CD4-positive, alpha-beta T cell treated with Interleukin-17A for 1 hour (primary cell): Measurements from ENCODE around the gene LCNL1.
"Not testable (repeated sequence)": the region's sequence is repeated elsewhere in the genome, so short reads cannot be mapped to it uniquely, and the experiment has no call there.

ENCODE experiments used
- DNase-seq: peaks from one replicate; pipeline ENCODE4 v3.0.0-alpha.2; 2020

Gene LCNL1

DNA sequence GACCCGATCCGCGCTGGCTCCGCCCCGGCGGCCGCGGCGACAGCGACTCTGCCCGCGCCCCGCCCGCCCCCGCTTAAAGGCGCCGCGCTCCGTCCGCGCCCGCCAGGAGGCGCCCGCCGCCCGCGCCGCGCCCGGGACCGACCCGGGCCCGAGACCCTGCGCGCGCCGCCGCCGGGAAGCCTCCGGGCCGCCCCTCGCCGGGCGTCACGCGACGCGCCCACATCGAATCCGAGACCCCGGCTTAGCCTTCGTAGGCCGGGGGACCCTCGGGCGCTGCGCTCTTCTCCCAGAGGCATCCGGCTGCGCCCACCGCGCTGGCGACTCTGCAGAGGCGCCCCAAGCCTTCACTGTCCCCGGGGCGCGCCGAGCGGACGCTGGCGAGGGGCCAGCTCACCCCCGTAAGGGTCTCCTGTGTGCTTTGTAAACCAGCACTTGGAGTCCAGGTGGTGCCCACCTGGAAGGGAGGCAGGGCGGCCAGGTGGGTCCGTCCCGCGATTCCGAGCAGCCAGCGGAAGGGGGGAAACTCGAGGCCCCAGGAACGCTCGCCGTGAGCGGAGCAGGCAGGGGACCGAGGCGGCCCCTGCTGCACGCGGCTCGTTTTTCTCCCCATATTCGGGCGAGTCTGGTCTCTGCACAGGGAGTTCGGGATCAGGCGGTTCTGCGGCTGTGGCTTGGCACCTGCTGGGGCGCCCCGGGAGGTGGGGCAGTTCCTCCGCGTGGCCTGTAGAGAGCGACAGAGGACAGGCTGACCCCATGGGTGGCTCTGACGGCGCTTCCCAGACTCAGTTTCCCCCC, 45.7 kb downstream of the LCNL1 start:
- peak; percentile 69 for DNase-seq

DNA sequence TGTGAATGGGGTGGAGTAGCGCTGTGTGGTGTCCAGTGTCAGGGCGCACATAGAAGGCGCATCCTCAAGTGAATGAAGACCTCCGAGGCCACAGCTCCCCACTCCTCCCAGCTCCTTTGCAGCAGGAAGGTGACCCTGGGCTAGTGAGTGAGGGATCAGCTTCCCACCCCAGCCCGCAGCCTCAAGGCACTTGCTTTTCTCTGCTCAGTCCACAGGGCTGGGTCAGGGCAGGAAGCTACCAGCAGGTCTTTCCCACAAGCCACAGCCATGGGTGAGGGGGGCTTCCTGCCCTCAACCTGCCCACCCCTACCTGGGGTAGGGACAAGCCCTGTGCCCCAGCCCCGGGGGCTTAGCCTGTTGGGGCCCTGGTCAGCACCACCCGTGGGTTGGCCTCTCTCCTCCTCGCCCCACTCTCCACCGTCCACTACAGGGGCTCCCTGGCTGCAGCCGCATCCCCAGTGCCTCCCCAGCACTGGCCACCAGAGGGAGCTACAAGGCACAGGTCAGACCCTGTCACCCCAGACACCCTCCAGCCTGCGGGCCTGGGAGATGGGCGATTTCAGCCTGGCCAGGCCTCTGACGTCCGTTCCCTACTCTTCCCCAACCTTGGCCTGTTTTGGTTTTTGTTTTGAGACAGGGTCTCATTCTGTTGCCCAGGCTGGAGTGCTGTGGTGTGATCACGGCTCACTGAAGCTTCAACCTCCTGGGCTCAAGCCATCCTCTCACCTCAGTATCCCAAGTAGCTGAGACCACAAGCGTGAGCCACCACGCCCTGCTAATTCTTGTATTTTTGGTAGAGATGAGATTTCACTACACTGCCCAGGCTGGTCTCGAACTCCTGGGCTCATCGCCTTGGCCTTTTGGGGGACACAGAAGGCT, 46.5 kb downstream of the LCNL1 start:
- DNase-seq: peak; percentile 70

DNA sequence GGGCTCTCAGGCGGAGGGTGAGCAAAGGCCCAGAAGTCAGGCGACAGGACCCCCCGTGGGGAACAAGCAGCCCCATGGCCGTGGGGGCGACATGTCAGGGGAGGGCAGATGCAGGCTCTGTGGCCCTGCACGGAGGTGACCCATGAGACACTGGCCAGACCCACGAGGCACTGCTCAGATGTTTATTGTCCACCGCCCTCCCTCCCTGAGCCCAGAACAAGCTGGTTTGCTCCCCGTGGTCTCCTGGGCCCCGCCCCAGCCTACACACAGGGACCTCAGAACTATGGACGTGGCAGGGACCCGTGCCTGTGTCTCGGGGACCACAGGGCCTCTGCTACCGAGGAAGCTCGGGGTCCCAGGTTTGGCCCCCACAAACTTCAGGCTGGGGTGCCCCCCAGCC, 47.2 kb downstream of the LCNL1 start:
- no peak for DNase-seq

GRCh38 chr9:137030538-137031527, 48.0 kb downstream of the LCNL1 start:
- peak; percentile 55 for DNase-seq

- DNase-seq: peak; percentile 60
Observed at GRCh38 chr9:137031904-137032640, 49.3 kb downstream of the LCNL1 start, which contains the start of gene FUT7. Gene FUT7 (minus strand): TSS chr9:137032088. CDS start chr9:137031991, 97 bp downstream.

DNA sequence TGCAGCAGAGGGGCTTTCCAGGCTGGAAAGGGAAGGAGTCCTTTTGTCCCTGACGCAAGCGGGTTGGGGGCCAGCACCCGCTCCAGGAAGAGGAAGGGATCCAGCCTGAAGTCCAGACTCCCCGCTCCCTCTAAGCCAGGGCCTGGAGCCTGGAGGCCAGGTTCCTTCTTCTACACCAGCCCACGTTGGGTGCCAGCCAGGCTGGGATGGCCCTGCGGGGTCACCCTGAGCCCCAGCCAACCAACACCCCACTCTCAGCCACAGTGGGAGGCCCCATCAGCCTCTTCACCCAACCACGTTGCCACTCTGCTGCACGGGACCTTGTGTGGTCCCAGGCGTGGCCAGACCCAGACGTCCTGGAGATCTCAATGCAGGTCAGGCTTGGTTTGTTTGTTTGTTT, 50.1 kb downstream of the LCNL1 start:
- DNase-seq: peak; percentile 42

DNA sequence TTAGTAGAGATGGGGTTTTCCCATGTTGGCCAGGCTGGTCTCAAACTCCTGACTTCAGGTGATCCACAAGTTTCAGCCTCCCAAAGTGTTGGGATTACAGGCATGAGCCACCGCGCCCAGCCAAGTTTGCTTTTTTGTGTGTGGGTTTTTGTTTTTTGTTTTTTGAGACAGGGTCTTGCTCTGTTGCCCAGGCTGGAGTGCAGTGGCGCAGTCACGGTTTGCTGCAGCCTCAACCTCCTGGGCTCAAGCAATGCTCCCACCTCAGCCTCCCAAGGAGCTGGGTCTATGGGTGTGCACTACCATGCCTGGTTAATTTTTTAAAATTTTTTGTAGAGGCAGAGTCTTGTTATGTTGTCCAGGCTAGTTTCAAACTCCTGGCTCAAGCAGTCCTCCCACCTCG, 50.7 kb downstream of the LCNL1 start:
- DNase-seq: not testable (repeated sequence)

- no peak for DNase-seq
Observed at GRCh38 chr9:137034039-137034708, 51.4 kb downstream of the LCNL1 start.

- peak; percentile 89 for DNase-seq
Observed at GRCh38 chr9:137034709-137035506, 52.1 kb downstream of the LCNL1 start.
